HG03280 (cell line): Measurements from ENCODE around the gene PTGDS.

ENCODE experiments used
- ATAC-seq: cut with Tn5 transposase; IDR thresholded peaks from one replicate; pipeline ENCODE4 v1.9.1; 2021; ENCODE audit warnings: mild to moderate bottlenecking, moderate library complexity; ENCODE audit not compliant: unreplicated experiment

The PTGDS gene

DNA sequence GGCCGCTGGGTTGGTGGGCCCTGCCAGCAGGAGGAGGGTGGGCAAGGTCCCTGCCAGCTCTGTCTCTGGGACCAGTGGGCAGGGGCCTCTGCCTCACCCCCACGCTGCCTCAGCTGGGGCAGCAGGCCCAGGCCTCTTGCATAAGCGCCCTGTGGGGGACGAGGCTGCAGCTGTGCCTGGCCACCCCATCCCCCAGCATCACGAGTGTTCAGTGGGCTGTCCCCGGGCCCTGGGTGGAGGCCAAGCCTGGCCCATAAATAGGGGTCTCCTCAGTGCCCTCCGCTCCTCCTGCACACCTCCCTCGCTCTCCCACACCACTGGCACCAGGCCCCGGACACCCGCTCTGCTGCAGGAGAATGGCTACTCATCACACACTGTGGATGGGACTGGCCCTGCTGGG is at the start of gene PTGDS:
TSS of gene PTGDS (plus strand) at position 282 of the 400 bp plus-strand sequence. CDS start at position 357, 75 bp downstream.
- no peak for ATAC-seq

DNA sequence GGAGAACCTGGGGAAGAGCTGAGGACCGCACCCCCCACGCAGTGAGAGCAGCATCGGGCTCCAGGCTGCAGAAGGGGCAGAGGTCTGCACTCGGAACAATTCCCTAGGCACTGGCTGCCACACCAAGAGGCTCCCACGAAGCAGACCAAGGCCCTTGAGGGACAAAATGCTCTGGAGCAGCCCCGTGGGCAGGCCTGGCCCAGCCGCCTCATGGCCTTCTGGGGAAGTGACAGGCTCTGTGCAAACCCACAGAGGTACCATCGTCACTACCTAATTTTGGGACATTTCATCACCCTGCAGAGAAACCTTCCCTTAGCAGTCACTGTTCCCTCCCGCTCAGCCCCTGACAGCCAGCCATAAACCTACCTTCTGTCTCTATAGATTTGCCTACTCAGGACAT is 48.7 kb upstream of the PTGDS start:
- no peak for ATAC-seq

- no peak for ATAC-seq
Observed at GRCh38 chr9:136930014-136930413, 47.3 kb upstream of the PTGDS start.

DNA sequence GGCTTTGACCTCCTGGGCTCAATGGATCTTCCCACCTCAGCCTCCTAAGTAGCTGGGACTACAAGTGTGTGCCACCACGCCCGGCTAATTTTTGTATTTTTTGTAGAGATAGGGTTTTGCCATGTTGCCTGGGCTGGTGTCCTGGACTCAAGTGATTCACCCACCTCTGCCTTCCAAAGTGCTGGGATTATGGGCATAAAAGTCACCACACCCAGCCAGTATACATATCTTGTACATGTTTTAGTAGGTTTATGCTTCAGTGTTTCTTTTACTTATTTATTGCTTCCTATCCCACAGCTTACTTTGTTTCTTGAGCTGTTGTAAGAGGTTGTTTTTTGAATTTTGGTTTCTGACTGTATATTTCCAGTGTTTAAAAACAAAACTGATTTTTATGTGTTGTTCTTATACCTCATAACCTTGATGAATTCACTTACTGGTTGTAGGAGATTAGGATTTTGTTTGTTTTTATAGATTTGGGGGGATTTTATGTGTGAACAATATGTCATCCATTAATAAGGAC is 45.6 kb upstream of the PTGDS start:
- no peak for ATAC-seq

GRCh38 chr9:136934277-136934676 is 43.0 kb upstream of the PTGDS start:
- no peak for ATAC-seq

GRCh38 chr9:136935651-136936050 is 41.7 kb upstream of the PTGDS start:
- ATAC-seq: no peak

DNA sequence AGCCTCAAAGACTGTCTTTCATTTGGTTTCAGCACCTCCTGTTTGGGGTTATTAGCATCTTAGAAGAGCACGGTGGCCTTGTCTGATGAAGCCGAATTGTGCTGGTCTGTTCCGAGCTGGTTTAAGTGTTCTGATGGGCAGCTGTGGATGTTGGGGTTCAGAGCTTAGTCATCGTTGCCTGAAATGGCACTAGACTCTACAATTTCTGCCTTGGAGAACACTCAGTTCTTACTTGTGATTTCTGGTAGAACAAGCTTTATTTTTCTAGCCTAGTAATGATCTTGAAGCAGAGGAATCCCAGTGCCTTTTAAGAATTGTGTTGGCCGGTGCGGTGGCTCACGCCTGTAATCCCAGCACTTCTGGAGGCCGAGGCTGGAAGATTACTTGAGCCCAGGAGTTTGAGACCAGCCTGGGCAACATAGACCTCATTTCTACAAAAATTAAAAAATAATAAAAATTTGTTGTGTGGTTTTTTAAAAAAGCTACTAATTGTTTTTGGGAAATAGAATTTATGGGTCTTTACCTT is 40.6 kb upstream of the PTGDS start:
- no peak for ATAC-seq

DNA sequence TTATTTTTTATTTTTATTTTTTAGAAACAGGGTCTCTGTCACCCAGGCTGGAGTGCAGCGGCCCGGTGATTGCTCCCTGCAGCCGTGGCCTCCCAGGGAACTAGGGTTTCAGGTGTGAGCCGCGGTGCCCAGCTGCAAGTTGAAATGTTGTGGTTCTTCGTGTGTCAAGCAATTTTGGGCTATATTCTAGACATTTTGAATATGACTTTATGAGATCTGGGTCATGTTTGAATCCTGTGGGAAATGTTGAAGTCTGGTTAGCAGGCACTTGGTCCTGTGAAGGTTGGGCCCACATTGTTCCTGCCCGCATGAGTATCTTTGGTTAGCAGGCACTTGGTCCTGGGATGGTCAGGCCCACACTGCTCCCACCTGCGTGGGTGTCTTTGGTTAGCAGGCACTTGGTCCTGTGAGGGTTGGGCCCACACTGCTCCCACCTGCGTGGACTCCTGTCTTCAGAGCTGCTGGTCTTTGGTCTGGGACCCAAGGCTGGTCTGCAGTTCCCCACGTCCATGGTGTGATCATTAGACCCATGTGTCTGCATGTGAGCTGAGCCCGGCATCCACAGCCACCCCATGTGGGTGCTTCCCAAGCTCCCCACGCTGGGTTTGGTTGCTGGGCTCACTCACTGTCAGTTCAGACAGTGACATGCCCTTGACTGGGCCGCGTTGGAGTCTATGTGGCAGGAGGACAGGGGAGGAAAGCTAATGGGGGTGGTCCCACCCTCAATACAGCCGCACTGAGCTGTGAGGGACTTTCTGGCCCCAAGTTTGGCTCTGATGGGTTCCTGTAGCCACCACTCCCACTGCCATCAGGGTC is 39.9 kb upstream of the PTGDS start:
- ATAC-seq: no peak

GRCh38 chr9:136939431-136939995 is 37.8 kb upstream of the PTGDS start:
- ATAC-seq: no peak

GRCh38 chr9:136939996-136940525 is 37.2 kb upstream of the PTGDS start:
- no peak for ATAC-seq

DNA sequence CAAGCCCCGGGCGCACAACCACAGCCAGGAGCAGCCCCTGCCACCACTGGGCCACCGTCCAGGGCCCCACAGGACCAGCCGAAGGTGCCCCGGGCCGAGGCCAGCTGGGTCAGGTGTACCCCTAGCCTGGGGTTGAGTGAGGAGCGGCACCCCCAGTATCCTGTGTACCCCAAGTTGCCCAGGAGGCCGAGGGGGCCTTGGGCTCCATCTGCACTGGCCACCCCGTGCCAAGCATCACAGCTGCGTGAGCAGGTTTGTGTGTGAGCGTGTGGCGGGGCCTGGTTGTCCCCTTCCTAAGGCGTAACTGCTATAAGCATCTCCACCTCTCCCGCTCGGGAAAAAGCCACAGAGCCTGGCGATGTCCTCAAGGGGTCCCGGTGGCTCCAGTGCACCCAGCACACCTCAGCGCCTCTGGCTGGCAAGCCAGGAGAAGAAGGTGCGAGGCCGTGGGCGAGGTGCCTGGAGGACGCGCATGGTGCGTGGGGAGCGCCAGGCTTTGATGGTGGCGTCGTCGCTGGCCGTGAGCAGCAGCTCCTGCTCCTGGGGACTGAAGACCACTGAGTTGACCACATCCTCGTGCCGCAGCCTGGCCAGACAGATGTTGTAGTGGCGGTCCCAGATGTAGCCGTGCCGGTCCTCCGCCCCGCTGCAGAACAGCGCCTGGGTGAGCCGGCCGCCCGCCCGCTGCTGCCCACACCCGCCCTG is 36.6 kb upstream of the PTGDS start:
- no peak for ATAC-seq

DNA sequence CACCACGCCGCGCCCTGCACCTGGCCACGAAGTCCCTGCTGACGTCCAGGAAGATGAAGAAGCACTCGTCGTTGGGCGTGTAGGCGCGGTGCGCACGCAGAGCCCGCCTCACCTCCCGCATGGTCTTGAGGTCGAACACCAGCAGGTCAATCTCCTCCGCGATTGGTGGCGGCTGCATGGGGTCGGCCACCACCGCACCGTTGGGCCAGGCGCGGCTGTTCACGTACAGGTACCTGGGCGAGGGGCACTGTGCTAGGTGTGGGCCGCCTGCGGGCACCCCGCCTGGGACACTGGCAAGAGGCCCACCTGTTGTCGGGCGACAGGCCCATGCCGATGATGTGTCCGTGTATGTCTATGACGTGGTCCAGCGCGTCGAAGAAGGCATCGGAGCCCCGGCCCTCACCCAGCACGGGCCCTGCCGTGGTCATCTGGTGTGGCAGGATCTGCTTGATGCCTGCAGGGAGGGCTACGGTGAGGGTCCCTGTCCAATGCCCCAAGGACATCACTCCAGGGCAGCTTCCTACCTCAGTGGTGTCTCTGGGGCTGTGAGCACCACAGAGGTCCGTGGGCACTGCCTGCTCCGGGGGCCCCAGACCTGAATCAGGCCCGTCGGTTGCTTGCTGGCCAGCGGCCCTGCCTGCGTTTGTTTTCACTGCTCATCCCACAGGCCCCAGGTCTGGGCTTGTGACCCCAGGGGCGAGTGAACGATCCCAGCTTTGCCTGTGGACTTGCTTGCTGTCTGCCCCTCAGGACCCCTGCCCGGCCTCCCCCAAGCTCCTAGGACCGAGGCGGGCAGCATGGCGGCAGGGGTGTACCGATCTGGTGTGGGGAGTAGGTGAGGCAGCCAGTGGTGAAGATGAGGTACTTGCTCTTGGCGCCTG is 35.8 kb upstream of the PTGDS start:
- no peak for ATAC-seq

GRCh38 chr9:136942112-136942880 is 35.0 kb upstream of the PTGDS start:
- no peak for ATAC-seq

DNA sequence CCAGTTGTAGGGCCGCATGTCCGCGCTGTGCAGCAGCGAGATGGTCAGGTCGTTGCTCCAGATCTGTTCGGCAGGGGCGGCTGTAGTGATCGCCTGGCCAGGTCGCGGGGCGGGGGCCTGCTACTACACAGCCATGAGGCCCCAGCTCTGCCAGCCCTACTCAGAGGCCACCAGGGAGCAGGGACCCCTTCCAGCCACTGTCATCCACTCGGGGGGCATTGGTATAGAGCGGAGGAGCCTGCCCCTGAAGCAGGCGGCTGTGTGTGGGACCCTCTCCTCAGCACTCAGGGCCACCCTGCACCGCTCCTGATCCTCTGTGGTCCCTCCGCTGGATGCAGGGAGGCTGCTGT is 34.4 kb upstream of the PTGDS start:
- ATAC-seq: no peak

DNA sequence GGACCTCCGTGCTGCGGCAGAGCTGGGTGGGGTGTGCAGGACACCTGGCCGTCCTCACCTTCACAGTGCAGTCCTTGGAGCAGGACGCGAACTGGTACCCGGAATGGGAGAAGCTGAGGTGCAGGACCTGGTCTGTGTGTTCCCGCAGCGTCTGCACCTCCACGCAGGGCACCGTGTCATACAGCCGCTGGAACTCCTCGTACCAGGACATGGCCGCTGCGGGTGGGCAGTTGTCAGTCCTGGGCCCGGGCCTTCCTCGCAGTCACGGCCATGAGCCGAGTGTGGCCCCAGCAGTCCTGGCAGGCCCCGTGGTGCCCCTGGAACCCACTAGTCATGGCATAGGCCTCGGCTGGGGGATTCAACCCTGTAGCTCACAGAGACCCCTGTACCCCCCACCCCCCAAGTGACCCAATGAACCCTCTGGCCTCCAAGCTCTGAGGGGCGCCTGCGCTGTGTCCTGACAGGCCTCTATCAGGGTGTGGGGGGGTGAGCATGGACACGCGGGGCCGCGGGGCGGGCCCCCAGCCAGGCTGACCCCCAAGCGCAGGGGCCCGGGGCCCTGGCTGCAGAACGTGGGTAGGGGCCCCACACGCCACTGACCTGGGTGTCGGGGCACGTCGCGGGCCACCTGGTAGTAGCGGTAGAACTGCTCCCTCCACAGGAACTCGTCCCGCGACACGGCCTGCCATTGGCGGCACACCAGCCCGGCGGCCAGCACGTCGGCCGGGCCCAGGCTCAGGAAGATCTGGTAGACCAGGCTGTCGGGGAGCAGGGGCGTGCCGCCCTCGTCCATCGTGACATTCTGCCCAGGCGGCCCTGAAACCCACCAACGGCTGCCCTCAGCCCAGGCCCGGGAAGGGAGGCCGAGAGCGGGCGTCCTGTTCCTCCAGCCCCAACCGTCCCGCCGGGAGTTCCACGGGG is 33.8 kb upstream of the PTGDS start:
- ATAC-seq: peak; percentile 3

DNA sequence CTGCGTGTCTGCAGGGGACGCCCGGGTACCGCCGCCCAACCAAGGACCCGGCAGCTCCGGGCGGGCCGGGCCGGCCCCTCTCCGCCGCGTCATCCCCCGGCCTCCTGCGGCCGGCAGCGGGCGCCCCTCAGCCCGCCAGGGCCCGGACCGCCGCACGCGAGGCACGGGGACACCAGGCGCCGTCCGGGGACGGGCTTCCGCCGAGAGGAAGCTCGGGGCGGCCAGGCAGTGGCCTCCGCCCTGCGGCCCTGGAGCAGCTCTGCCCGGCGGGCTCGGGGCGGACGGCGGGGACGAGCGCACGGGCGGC is 33.1 kb upstream of the PTGDS start:
- peak; percentile 36 for ATAC-seq

DNA sequence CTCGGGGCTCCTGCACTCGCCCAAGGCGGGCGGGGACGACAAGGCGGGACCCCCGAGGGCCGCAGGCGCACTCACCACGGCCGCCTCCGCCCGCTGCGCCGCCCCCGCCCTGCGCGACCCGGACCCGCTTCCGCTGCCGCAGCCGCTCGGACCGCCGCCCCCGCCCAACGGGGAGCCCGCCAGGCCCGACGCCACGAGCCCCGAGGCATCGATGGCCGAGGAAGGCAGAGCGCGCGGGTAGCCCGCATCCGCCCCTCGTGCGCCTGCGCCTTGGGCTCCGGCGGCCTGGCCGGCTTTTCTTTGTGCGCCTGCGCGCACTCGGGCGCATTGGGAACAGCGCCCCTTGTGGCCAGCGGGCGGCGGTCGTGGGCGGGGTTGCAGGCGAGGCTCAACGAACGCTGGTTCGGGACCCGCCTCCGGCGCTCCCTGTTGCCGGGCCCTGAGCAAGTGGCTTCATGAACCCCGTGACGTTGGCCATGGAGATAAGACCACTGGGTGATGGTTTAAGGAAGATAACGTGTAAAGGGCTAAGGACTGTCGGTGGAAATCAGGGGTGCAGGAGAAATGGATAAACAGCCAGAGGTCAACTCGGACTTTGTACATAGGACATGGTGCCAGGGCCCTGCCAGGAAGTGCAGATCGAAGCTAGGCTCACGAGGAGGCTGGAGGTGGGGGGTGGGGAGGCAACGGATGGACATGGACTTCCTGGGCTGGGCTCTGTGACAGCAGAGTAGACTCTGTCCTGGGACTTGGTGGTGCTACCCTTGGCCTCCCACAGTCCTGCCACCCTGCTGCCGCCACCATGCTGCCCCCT is 32.6 kb upstream of the PTGDS start, which contains the start of the genes C8G and FBXW5:
TSS of gene C8G (plus strand) at position 725 of the 814 bp plus-strand sequence. CDS start at position 803, 78 bp downstream.
TSS of gene FBXW5 (minus strand) at position 220 of the 814 bp plus-strand sequence. CDS start 655 bp downstream, outside the sequence.
- peak; percentile 86 for ATAC-seq
